GM12872 (cell line): ENCODE measurements around the gene LRRFIP1.

Experiments
- CTCF ChIP-seq: IDR thresholded peaks from 3 replicates; pipeline ENCODE4 v1.5.1; 2011; ENCODE audit warnings: low read depth, mild to moderate bottlenecking, low read length, moderate library complexity; ENCODE audit not compliant: insufficient read depth

Gene LRRFIP1

GRCh38 chr2:237718277-237718634, 90.9 kb downstream of the LRRFIP1 start:
- no peak for TF ChIP-seq CTCF

- no peak for TF ChIP-seq CTCF
Measured at GRCh38 chr2:237720444-237720843, 93.1 kb downstream of the LRRFIP1 start.

- no peak for TF ChIP-seq CTCF
Measured at GRCh38 chr2:237720957-237721356, 93.6 kb downstream of the LRRFIP1 start.

- TF ChIP-seq CTCF, result no peak
Measured at GRCh38 chr2:237721458-237721857, 94.1 kb downstream of the LRRFIP1 start.

GRCh38 chr2:237722616-237723015, 95.2 kb downstream of the LRRFIP1 start:
- TF ChIP-seq CTCF, result no peak

- no peak for TF ChIP-seq CTCF
Measured at GRCh38 chr2:237723023-237723422, 95.6 kb downstream of the LRRFIP1 start.

- 0 out of 3 replicates have a peak, but pooled peaks have one; percentile 3 for TF ChIP-seq CTCF
Measured at GRCh38 chr2:237723602-237724001, 96.2 kb downstream of the LRRFIP1 start.
